Neural crest cell (in vitro differentiated cells): ENCODE measurements around the gene SLC14A1. TPM values are rescaled to one million over a fixed set of nuclear protein-coding genes. Genes with fewer than 3 reads are reported as not detected.

Source experiments
- DNase-seq: peaks from one replicate; pipeline ENCODE4 v3.0.0; 2021; ENCODE audit warnings: low read depth, mixed read lengths, low spot score
- H3K27ac Mint-ChIP-seq: one replicate; pipeline ENCODE4 v1.8.0; 2021; ENCODE audit warnings: mild to moderate bottlenecking, mixed read lengths; ENCODE audit not compliant: unreplicated experiment
- H3K27me3 Mint-ChIP-seq: 2 replicates; pipeline ENCODE4 v1.8.0; 2021; ENCODE audit warnings: low read depth, mild to moderate bottlenecking, mixed read lengths
- H3K36me3 Mint-ChIP-seq: 2 replicates; pipeline ENCODE4 v1.8.0; 2021; ENCODE audit warnings: low read depth, mild to moderate bottlenecking, mixed read lengths
- H3K4me1 Mint-ChIP-seq: 2 replicates; pipeline ENCODE4 v1.8.0; 2021; ENCODE audit warnings: mixed read lengths
- H3K4me3 Mint-ChIP-seq: one replicate; pipeline ENCODE4 v1.8.0; 2021; ENCODE audit warnings: mild to moderate bottlenecking, mixed read lengths
- H3K9me3 Mint-ChIP-seq: 2 replicates; pipeline ENCODE4 v1.8.0; 2021; ENCODE audit warnings: mixed read lengths
- CTCF ChIP-seq: fragments of 200-600 bp; sonication (generic); conservative IDR thresholded peaks from 2 replicates; pipeline ENCODE4 v1.5.0; 2021; ENCODE audit warnings: antibody characterized with exemption, mild to moderate bottlenecking
- total RNA-seq: library from RNA; stranded (reverse); gene quantifications from 2 replicates; pipeline ENCODE4 v1.2.1, GENCODE V29; 2021

The SLC14A1 gene
- total RNA-seq, 1 donor from 2014 or later = not detected

GRCh38 chr18:45785134-45785533 is 61.2 kb downstream of the SLC14A1 start:
- Mint-ChIP-seq H3K27me3 (no peaks in the 10 kb centered on the region), H3K36me3 (no peaks in the 10 kb centered on the region), H3K4me3 (no peak overlapping the region), H3K9me3 (no peaks in the 10 kb centered on the region), H3K4me1 (no peaks in the 10 kb centered on the region), H3K27ac (no peak overlapping the region)
- no peak for DNase-seq
- TF ChIP-seq CTCF = no peak

- H3K4me1 Mint-ChIP-seq = no peaks in the 10 kb centered on the region
Measured at GRCh38 chr18:45786941-45787340, 63.0 kb downstream of the SLC14A1 start.

GRCh38 chr18:45787346-45787745 is 63.4 kb downstream of the SLC14A1 start:
- Mint-ChIP-seq H3K4me1 (no peaks in the 10 kb centered on the region), H3K36me3 (no peaks in the 10 kb centered on the region), H3K4me3 (no peak overlapping the region), H3K27ac (no peak overlapping the region), H3K27me3 (no peaks in the 10 kb centered on the region), H3K9me3 (peaks cover 3% of the 10 kb centered on the region)
- no peak for DNase-seq
- no peak for TF ChIP-seq CTCF

More at GRCh38 chr18:45786941-45787340, 63.0 kb downstream of the SLC14A1 start:
- no peak for DNase-seq
- Mint-ChIP-seq H3K27ac (no peak overlapping the region), H3K36me3 (no peaks in the 10 kb centered on the region), H3K4me3 (no peak overlapping the region), H3K27me3 (no peaks in the 10 kb centered on the region), H3K9me3 (peaks cover 3% of the 10 kb centered on the region)
- no peak for TF ChIP-seq CTCF

- Mint-ChIP-seq H3K4me3 (no peak overlapping the region), H3K27me3 (no peaks in the 10 kb centered on the region), H3K27ac (no peak overlapping the region), H3K4me1 (no peaks in the 10 kb centered on the region), H3K36me3 (peaks cover 4% of the 10 kb centered on the region), H3K9me3 (peaks cover 3% of the 10 kb centered on the region)
- DNase-seq = no peak
- no peak for TF ChIP-seq CTCF
Measured at GRCh38 chr18:45788861-45789260, 64.9 kb downstream of the SLC14A1 start.

- Mint-ChIP-seq H3K4me1 (no peaks in the 10 kb centered on the region), H3K27me3 (no peaks in the 10 kb centered on the region), H3K9me3 (peaks cover 3% of the 10 kb centered on the region), H3K27ac (no peak overlapping the region), H3K4me3 (no peak overlapping the region), H3K36me3 (peaks cover 4% of the 10 kb centered on the region)
- no peak for DNase-seq
- TF ChIP-seq CTCF = no peak
Measured at GRCh38 chr18:45792506-45793263, 68.7 kb downstream of the SLC14A1 start.
